Uterus (tissue), 2 donors: Measurements from ENCODE around the gene GPR152.

ENCODE experiments used
- CTCF ChIP-seq, 4 experiments: fragments of 200-600 bp in 2 of 4; fragments of 450-650 bp in 2 of 4; sonication (generic) in 2 of 4; IDR thresholded peaks; one replicate each; pipeline ENCODE4 v1.5.1; 2016 to 2019; ENCODE audit warnings: antibody characterized with exemption in 4 of 4, mild to moderate bottlenecking in 2 of 4, moderate library complexity in 1 of 4
- POLR2A ChIP-seq, 2 donors: fragments of 450-650 bp; IDR thresholded peaks; one replicate each; pipeline ENCODE4 v1.6.1; 2016; ENCODE audit warnings: antibody characterized with exemption in 2 of 2, mild to moderate bottlenecking in 1 of 2, moderate library complexity in 1 of 2

GRCh38 chr11:67406969-67407687 is 45.4 kb downstream of the GPR152 start:
- no peak for TF ChIP-seq CTCF (IDR thresholded peaks at IDR 0.05)
- no peak for TF ChIP-seq POLR2A (IDR thresholded peaks at IDR 0.05)
